HCT116 (cell line): ENCODE measurements around the gene CCDC188. TPM values are rescaled to one million over a fixed set of nuclear protein-coding genes. Genes with fewer than 3 reads are reported as not detected.

Experiments used
- ATAC-seq: fragments of 200-7000 bp; cut with Tn5 transposase; 2 replicates; pipeline ENCODE4 v1.9.1; 2020; ENCODE audit warnings: mild to moderate bottlenecking, moderate library complexity
- BruUV-seq: library from RNA; stranded (reverse); fragments of 400-500 nt; replicated peaks from 2 replicates; lab custom pipeline; 2021; lab: Mats Ljungman, UMichigan
- CTCF ChIA-PET: fragments of 300-600 bp; sonication (Branson Sonifier 250); formaldehyde crosslinking; loops from one replicate; lab custom pipeline; 2021; ENCODE audit warnings: antibody characterized with exemption; lab: Charles Lee
- POLR2A ChIA-PET: fragments of 300-600, 350-600 bp; sonication (Branson Sonifier 250); formaldehyde crosslinking; loops from one replicate; lab custom pipeline; 2021; ENCODE audit warnings: antibody characterized with exemption; lab: Charles Lee
- RAD21 ChIA-PET, 2 experiments: fragments of 300-600 bp; sonication (Branson Sonifier 250); formaldehyde crosslinking; loops; one replicate each; lab custom pipeline; 2023; ENCODE audit warnings: low total read pairs in 2 of 2; ENCODE audit not compliant: uncharacterized antibody in 2 of 2, unreplicated experiment in 2 of 2, low non-redundant PET in 1 of 2; lab: Charles Lee
- DNase-seq: peaks from one replicate; pipeline ENCODE4 v3.0.0-alpha.2; 2010; ENCODE audit warnings: low read depth, low spot score
- H2AFZ ChIP-seq: fragments of 200-600 bp; shearing (Covaris generic), sonication (generic); 2 replicates; pipeline ENCODE4 v1.6.1; 2017; ENCODE audit warnings: low read depth, mixed run types, mixed read lengths, antibody characterized with exemption, low read length; ENCODE audit not compliant: poor library complexity, severe bottlenecking
- H3K27ac ChIP-seq: 2 replicates; pipeline ENCODE4 v1.5.1; 2012; ENCODE audit warnings: low read depth, low read length
- H3K27me3 ChIP-seq: fragments of 200-600 bp; sonication (generic); 2 replicates; pipeline ENCODE4 v1.6.1; 2016; ENCODE audit warnings: mixed run types, low read length, mixed read lengths; ENCODE audit not compliant: insufficient read depth
- H3K36me3 ChIP-seq, 2 experiments: fragments of 200-500 bp in 1 of 2; fragments of 200-600 bp in 1 of 2; sonication (Bioruptor generic) in 1 of 2; sonication (generic) in 1 of 2; 2 replicates each; pipeline versions ENCODE4 v1.5.1 to v1.6.1; 2014 to 2016; ENCODE audit warnings: low read length in 2 of 2, inconsistent platforms in 1 of 2, mixed read lengths in 1 of 2, mixed run types in 1 of 2; ENCODE audit not compliant: insufficient read depth in 2 of 2, control insufficient read depth in 1 of 2
- H3K4me1 ChIP-seq, 2 experiments: fragments of 200-600 bp in 1 of 2; sonication (generic) in 1 of 2; 2 replicates each; pipeline versions ENCODE4 v1.5.1 to v1.6.1; 2012 to 2017; ENCODE audit warnings: low read length in 2 of 2, inconsistent platforms in 1 of 2, mild to moderate bottlenecking in 1 of 2, mixed read lengths in 1 of 2, mixed run types in 1 of 2, moderate library complexity in 1 of 2; ENCODE audit not compliant: insufficient read depth in 2 of 2, control insufficient read depth in 1 of 2
- H3K4me2 ChIP-seq: fragments of 200-600 bp; sonication (generic); 2 replicates; pipeline ENCODE4 v1.6.1; 2017; ENCODE audit warnings: mixed run types, low read length, mixed read lengths
- H3K4me3 ChIP-seq, 2 experiments: fragments of 200-600 bp in 1 of 2; sonication (generic) in 1 of 2; replicated peaks in 1 of 2; 2 replicates each; pipeline ENCODE4 v1.5.1; 2011 to 2016; ENCODE audit warnings: low read length in 2 of 2, control low read depth in 1 of 2, low read depth in 1 of 2, mild to moderate bottlenecking in 1 of 2, mixed read lengths in 1 of 2, mixed run types in 1 of 2
- H3K79me2 ChIP-seq: fragments of 200-600 bp; sonication (generic); 2 replicates; pipeline ENCODE4 v1.6.1; 2017; ENCODE audit warnings: mild to moderate bottlenecking, mixed run types, low read length, moderate library complexity, mixed read lengths; ENCODE audit not compliant: insufficient read depth
- H3K9ac ChIP-seq: fragments of 200-600 bp; sonication (generic); 2 replicates; pipeline ENCODE4 v1.6.1; 2016; ENCODE audit warnings: low read length, mixed read lengths
- H3K9me2 ChIP-seq: fragments of 200-600 bp; sonication (generic), shearing (Covaris generic); 2 replicates; pipeline ENCODE4 v1.6.1; 2017; ENCODE audit warnings: mixed run types, mild to moderate bottlenecking, moderate library complexity; ENCODE audit not compliant: insufficient read depth
- H3K9me3 ChIP-seq, 2 experiments: fragments of 200-500 bp in 1 of 2; fragments of 200-600 bp in 1 of 2; sonication (Bioruptor generic) in 1 of 2; sonication (generic) in 1 of 2; 2 replicates each; pipeline ENCODE4 v1.6.1; 2014 to 2017; ENCODE audit warnings: low read length in 2 of 2, mixed read lengths in 2 of 2, inconsistent platforms in 1 of 2, low read depth in 1 of 2, mild to moderate bottlenecking in 1 of 2, mixed run types in 1 of 2, moderate library complexity in 1 of 2; ENCODE audit not compliant: control insufficient read depth in 1 of 2, insufficient read depth in 1 of 2
- H4K20me1 ChIP-seq: fragments of 200-600 bp; sonication (generic), shearing (Covaris generic); 2 replicates; pipeline ENCODE4 v1.6.1; 2017; ENCODE audit warnings: mixed run types, mild to moderate bottlenecking, moderate library complexity; ENCODE audit not compliant: insufficient read depth
- CBX3 ChIP-seq: IDR thresholded peaks from 2 replicates; pipeline ENCODE4 v1.6.1; 2012; ENCODE audit warnings: low read depth
- CTCF ChIP-seq, 3 experiments: fragments of 200-600 bp in 1 of 3; sonication (generic) in 1 of 3; IDR thresholded peaks in 2 of 3; conservative IDR thresholded peaks in 1 of 3; 2 replicates each; pipeline ENCODE4 v1.5.1; 2012 to 2017; ENCODE audit warnings: low read depth in 2 of 3, low read length in 2 of 3, antibody characterized with exemption in 1 of 3, borderline replicate concordance in 1 of 3, control low read depth in 1 of 3, mild to moderate bottlenecking in 1 of 3, mixed read lengths in 1 of 3, mixed run types in 1 of 3, moderate library complexity in 1 of 3; ENCODE audit not compliant: insufficient read depth in 1 of 3
- EZH2phosphoT487 ChIP-seq: fragments of 200-600 bp; IDR thresholded peaks from 2 replicates; pipeline ENCODE4 v1.6.1; 2018; ENCODE audit warnings: antibody characterized with exemption, borderline replicate concordance
- FOSL1 ChIP-seq: IDR thresholded peaks from 2 replicates; pipeline ENCODE4 v1.6.1; 2012; ENCODE audit warnings: low read depth
- MAX ChIP-seq: IDR thresholded peaks from 2 replicates; pipeline ENCODE4 v1.6.1; 2012
- POLR2A ChIP-seq: IDR thresholded peaks from 2 replicates; pipeline ENCODE4 v1.7.0; 2011; ENCODE audit warnings: borderline replicate concordance; ENCODE audit not compliant: insufficient read depth, insufficient read length; ENCODE audit errors: extremely low read depth
- POLR2AphosphoS5 ChIP-seq: IDR thresholded peaks from 2 replicates; pipeline ENCODE4 v1.6.1; 2011; ENCODE audit warnings: mild to moderate bottlenecking, low read depth, low read length, moderate library complexity
- SIN3A ChIP-seq: IDR thresholded peaks from 2 replicates; pipeline ENCODE4 v1.6.1; 2012; ENCODE audit warnings: low read depth
- intact Hi-C: fragments of 100-400 bp; cut with micrococcal nuclease; formaldehyde crosslinking; loops from 2 replicates; pipeline ENCODE4 v1.10.0; 2022
- total RNA-seq: library from RNA; stranded (reverse); gene quantifications from one replicate; pipeline ENCODE4 v1.2.1, GENCODE V29; 2021; ENCODE audit not compliant: unreplicated experiment

The CCDC188 gene
- total RNA-seq, 1 experiment from 2014 or later = not detected

- no peak for TF ChIP-seq EZH2phosphoT487
- no peak for TF ChIP-seq POLR2A
These were observed 40.4 kb downstream of the CCDC188 start (continued) for GRCh38 chr22:20110359-20110985.

- H3K9me3 ChIP-seq = no peaks in the 10 kb centered on the region
- H3K9ac ChIP-seq = no peak overlapping the region
- POLR2A ChIA-PET = no interaction called here
- H3K79me2 ChIP-seq = peaks cover 25% of the 10 kb centered on the region
- CTCF ChIA-PET = no interaction called here
- ATAC-seq (no peak), DNase-seq (no peak)
- H3K4me1 ChIP-seq = peaks cover 0 to 4% of the 10 kb centered on the region in 2 experiments; a peak in 1 of 4 replicates
- TF ChIP-seq CBX3 (no peak), FOSL1 (no peak), POLR2AphosphoS5 (no peak), CTCF (IDR thresholded peaks at IDR 0.05 in 2 of 3, conservative IDR thresholded peaks at IDR 0.05 in 1 of 3; ENCODE audit: borderline replicate concordance in 1 of 3, insufficient read depth in 1 of 3, low read depth in 2 of 3, low read length in 2 of 3) (no peak), MAX (no peak), SIN3A (no peak)
- no peak overlapping the region for H2AFZ ChIP-seq
- RAD21 ChIA-PET = no interaction called here
- H3K9me2 ChIP-seq = no peaks in the 10 kb centered on the region
- no peak overlapping the region for H3K4me2 ChIP-seq
- intact Hi-C loops = loop anchor here (10.0 kb wide), 1 partner anchor 145 kb away; no protein-coding TSS in a partner anchor
- BruUV-seq = no TSS peak
- no peaks in the 10 kb centered on the region for H3K27me3 ChIP-seq
- H3K36me3 ChIP-seq = peaks cover 26 to 69% of the 10 kb centered on the region in 2 experiments; a peak in 3 of 4 replicates
- no peak overlapping the region for H3K4me3 ChIP-seq
- no peaks in the 10 kb centered on the region for H4K20me1 ChIP-seq
- H3K27ac ChIP-seq = peak overlapping the region; percentile 34
These were observed 41.2 kb downstream of the CCDC188 start for GRCh38 chr22:20109411-20110358.
